NCI-H226 (cell line): ENCODE data around the gene SLC37A3.
"Not testable (repeated sequence)": the region's sequence is repeated elsewhere in the genome, so short reads cannot be mapped to it uniquely, and the experiment has no call there.

ENCODE experiments used
- DNase-seq: peaks from one replicate; pipeline ENCODE4 v3.0.0-alpha.2; 2015

The SLC37A3 gene

DNA sequence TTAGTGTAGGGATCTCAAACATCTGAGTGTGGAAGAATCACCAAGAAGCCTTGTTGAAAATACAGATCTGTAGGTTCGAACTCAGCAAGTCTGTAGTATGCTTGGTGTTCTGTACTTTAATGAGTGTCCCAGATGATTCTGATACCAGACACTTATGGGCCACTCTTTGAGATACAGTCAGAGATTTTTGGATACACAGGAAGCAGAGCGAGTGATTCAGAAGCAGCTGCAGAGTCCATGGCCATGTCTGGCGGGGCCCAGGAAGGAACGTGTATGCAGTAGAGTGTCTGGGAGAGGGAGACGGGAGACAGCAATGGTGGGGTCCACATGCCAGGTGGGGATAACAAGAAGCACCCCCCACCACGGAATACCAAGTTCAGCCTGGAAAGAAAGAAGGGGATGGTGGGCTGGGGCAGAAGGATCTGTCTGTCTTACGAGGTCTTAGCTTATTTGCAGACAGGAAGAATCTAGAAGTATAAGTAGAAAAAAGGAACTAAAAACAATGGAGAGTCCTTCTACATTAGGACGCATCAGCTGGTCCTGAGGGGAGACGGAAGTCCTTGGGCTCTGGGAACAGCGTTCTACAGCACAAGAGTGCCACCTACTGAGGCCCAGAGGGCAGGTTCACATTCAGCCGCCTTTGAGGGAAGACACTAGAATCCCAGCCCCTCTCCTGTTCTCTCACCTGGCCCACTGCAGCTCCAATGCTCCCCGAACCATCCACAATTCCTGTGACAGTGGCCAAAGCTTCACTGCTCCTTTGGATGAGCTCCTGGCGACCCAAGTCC lies 55.4 kb downstream of the SLC37A3 start:
- DNase-seq = no peak

DNA sequence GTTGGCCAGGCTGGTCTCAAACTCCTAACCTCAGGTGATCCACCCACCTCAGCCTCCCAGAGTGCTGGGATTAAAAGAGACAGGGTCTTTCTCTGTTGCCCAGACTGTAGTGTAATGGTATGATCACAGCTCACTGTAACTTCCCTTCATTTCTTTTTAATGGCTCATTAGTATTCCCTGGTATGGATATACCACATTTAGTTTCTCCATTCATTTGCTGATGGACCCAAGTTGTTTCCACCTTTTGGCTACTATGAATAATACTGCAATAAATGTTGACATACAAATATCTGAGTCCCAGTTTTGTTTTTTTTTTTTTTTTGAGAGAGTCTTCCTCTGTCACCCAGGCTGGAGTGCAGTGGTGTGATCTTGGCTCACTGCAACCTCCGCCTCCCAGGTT lies 59.4 kb downstream of the SLC37A3 start:
- DNase-seq = not testable (repeated sequence)

DNA sequence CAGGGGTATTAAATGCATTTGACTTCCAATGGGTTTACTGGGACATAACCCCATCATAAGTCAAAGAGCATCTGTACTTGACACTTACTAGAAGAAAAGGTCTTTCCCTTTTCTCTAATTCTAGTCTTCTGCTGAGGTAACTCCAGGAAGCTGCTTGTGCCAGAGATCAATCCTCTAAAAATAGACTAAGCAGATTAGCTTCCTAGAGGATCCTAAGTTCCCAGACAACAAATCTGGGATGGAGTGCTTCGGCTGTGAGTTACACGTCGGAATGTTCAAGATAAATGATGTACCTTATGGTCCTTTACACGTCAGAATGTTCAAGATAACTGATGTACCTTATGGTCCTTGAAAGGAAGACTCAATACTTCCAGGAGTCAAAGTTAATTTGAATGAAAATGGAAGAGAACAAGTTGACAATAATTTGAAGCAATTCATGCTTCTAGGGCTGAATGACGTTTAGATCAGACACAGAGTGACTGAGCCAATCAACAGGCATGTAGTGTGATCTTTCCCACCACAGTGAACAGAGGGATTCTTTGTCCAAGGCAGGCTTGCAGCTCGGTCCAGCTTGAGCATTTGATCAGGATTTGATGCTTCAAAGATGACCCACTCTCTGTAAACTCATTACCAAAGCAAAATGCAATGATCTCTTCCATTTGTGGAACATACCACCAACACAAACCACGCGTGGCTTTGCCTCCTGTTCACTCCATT lies 63.8 kb downstream of the SLC37A3 start:
- no peak for DNase-seq

DNA sequence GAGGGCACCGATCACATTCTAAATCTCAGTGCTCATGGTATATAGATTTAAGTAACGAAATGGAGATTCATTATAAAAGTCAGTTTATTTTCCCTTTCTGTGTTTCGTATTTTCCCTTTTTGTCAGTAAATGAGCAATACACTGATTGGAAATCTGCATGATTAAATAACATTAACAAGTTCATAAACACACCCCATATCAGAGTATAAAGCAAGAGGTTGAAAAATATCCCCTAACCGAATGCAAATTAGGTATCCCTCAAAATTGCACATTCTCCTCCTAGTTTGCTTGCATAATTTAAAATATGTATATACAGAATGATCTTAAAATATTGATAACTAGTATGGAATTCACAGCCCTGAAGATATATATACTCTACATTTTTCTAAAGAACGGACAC lies 64.6 kb downstream of the SLC37A3 start:
- DNase-seq = no peak

DNA sequence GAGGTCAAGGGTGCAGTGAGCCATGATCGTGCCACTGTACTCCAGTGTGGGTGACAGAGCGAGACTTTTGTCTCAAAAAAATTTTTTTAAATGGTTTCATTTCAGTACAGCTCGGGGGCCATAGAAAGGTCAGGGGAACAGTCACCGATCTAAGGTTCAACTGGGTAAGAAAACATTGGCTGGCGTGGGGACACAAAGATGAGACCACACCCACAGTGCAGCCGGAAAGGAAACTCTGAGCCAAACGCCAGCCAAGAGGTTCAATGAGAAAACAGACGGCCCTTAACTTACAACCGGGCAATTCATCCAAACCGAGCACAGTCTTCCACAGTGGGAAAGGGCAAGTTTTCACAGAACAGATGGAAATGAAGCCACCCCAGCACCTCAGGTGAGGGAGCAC lies 65.1 kb downstream of the SLC37A3 start:
- no peak for DNase-seq

DNA sequence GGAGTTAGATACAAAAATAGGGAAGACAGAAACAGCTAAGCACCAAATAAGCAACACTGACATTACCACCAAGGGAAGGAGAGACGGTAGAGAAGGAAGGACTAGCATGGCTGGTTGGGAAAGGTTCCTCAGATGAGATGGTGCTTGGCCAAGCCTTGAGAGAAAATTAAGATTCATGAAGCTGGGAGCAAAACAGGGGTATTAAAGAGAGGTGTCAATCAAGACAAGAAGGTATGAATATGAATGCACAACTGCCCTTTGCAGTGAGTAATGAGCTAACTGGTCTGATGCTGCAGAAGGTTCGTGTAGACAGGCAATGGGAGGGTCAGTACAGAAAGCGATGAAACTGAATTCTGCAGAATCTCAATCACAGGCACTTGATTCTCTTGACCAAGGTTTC lies 67.7 kb downstream of the SLC37A3 start:
- no peak for DNase-seq

DNA sequence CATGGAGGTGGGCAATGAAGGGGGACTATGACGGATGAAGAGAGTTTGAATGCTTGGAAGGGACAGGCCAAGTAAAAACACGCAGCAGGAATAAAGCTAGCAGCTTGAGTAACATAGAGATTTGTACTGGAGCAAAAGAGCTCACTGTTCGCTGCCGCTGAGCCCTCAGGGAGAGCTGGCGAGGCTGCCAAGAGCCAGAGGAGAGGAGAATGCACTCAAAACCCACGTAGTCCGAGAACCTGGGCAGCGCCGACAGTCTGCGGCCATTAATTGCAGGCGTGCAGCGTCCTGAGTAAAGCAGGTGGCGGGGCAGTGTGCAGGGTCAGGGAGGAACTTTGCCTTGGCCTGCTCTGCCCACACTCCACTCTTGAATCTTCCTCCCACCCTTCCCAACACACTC lies 68.2 kb downstream of the SLC37A3 start:
- no peak for DNase-seq

DNA sequence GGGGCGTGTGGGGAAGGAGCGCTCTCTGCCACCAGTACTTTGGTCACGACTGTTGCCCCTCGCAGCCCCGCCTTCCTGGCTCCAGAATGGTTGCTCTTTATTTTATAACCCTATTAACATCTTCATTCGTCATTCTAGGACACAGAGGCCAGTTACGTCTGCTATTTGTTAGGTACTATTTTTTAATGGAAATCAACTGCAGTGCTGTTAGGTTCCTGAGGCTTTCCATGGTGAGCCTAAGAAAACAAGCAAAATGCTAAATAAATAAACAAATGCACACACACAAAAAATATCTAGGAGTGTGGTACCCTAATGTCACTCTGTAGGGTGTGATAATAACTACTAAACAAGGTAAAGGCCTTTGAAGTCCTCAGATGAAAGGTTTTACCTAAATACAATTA lies 71.1 kb downstream of the SLC37A3 start:
- no peak for DNase-seq

DNA sequence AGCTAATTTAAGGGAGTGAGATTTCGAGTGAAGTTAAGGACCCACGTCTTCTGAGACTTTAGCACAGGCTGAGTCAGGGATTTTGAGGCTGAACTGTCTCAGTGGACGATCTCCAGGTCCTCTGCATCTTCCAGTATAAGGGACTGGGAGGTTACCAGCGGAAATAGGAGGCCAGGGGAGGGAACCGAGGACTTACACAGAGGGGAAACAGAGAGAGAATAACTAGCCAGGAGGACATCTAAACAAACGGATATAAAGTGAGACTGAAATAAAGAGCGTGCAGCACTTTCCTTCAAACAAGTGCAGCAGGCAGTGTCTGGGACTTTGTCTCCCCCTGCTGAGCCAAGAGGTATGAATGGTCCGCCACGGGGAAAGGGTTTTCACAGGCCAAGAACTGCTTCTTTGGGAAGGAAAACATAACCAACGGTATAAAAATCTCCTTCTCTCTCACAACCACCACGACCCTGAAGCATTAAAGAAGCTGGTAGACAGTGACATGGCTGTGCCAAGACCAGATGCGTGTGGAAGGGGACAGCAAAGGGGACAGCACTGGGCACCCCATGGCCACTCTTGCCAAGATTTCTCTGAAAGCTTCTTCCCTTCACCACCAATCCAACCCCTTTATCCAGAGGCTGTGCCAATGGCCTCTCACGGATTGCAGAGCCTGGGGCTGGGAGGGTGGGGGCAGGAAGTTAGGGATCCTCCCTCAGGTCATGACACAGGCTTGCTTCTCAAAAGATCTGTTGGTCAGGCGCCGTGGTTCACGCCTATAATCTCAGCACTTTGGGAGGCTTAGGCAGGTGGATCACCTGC lies 72.0 kb downstream of the SLC37A3 start:
- peak; percentile 30 for DNase-seq

DNA sequence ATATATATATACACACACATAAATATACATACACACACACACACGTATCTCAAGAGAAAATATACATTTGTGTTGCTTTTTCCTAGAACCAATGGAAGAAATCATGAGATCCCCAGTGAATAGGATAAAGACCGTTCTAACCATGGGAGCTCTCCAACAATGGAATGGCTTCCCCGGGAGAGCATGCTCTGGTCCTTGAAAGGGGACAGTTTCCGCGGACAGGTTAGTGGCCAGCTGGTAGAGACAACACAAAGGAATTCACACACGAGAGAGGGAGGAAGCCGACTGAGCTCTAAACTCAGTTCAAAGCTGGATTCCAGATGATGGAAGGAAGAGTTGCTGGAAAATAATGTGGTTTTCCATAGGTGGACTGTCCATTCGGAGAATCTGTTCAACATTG lies 72.7 kb downstream of the SLC37A3 start:
- DNase-seq = no peak

DNA sequence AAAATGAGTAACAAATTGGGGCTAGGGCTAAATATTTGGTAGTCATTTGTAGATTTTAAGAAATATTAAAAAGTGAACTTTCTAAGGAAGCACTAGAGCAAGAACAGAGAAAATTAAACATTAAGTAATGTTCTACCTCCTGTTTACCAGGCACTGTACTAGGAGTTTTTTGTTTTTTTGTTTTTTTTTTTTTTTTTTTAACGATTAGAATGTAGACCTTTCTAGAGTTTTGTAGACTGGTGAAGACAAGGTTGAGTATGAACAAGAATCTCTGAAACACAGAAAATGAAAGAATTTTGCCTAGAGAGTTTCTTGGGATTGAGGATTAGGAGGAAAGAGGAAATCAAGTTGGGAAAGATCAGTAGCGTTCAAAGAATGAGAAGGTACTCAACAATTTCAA lies 73.6 kb downstream of the SLC37A3 start:
- no peak for DNase-seq

DNA sequence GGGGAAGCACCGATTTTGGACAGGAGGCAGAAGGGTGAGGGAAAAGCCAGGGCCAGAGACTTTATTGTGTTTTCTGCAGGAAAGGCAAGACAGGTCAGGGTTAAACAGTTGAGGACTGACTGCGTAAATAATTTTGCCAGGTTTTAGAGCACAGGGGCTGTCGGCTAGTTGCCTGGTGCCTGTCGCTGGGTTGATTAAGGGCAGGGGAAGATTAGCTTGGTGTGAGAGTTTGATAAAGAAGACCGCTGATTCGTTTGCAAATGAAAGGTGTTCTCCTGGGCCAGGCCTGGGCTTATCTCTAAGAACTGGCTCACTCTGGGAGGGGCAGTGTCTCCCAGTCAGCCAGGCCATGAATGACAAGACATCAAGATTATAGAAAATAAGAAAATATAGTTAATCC lies 75.6 kb downstream of the SLC37A3 start:
- no peak for DNase-seq

DNA sequence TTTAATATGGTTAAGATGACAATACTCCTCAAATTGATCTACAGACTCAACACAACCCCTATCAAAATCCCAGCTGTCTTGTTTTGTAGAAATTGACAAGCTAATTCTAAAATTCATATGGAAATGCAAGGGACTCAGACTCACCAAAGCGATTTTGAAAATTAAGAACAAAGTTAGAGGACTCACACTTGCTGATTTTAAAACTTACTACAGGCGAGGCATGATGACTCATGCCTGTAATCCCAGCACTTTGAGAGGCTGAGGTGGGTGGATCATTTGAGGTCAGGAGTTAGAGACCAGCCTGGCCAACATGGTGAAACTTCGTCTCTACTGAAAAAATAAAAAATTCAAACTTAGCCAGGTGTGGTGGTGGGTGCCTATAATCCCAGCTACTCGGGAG lies 78.3 kb downstream of the SLC37A3 start:
- not testable (repeated sequence) for DNase-seq

DNA sequence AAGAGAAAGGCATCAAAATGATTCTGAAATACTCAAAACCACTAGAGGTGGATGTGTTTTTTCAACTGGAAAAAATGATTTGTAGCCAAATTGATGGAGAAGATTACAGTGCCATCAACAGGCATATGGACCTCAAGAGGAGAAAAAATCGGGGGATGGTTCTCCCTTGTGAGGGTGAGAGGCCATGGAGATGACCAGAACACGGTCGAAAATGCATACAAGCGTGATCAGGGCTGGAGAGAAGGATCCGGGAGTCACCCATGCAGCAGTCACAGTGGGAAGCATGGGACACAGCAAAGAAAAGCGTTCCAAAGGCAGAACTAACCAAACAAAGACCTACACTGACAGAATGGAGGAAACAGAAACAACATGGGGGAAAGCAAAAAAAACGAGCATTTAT lies 80.3 kb downstream of the SLC37A3 start:
- DNase-seq = no peak

DNA sequence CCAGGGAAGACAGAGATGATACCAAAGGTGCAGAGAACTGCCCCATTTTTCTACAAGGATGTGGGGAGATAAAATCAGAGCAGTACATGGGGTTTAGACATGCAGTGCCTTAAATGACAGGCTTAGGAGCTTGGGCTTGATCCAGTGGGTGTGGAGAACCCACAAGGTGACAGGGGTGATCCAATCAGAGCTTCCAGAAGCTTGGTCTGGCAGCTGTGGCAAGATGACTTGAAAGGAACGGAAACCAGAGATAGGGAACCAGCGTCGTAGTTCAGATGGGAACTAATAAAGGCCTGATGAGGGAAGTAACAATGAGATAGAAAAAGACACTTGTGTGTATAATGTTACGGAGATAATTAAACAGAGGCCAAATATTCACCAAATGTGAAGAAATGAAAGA lies 80.7 kb downstream of the SLC37A3 start:
- no peak for DNase-seq

DNA sequence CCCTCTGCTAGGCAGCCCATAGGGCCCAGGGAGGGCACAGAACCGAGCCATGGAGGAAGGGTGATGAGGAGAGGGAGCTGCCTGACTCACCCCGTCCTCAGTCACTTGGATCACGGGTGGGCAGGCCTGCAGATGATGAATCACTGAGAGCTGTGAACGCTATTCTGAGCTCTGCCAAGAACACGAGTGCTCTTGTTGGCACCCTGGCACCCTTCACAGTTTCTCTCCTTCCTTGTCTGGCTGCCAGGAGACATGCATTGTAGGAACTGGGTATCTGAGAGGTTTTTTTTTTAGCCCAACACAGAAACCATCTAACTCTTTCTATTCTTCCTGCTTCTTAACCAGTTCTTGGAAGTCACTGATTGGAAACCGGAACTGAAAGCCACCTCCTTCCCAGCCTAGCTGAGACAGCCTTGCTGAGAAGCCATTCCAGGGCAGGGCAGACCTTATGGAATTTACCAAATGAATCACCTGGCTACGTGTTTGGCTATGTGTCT lies 82.1 kb downstream of the SLC37A3 start:
- peak; percentile 83 for DNase-seq

DNA sequence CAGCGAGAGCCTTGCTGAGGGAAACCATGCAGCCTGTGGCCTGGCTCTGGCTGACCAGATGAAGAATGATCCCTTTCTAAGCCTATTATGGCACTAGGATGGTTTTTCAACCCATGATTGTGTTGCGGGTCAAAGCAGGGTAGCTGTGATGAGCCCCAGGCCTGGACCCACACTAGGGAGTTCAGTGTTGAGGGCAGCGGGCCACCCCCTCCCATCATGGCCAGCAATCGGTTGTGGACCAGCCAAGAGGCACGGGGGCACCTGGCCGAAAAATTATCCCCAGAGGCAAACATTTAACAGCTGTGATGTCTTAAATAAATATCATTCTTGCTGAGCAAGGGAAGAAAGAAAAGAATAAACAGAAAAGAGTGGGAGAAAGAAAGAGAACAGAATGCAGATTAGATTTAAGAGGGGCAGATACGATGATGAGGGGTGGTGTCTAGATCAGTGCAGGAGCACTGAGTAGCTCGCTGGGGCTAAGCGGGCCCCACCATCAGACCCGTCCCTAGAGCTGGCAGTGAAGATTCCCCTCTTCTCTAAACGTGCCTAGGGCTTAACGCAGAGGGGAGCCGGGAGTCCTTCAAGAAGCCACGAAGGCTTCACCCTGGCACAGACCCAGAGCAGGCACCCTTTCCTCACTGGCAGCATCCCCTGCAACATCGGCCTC lies 82.7 kb downstream of the SLC37A3 start:
- no peak for DNase-seq

DNA sequence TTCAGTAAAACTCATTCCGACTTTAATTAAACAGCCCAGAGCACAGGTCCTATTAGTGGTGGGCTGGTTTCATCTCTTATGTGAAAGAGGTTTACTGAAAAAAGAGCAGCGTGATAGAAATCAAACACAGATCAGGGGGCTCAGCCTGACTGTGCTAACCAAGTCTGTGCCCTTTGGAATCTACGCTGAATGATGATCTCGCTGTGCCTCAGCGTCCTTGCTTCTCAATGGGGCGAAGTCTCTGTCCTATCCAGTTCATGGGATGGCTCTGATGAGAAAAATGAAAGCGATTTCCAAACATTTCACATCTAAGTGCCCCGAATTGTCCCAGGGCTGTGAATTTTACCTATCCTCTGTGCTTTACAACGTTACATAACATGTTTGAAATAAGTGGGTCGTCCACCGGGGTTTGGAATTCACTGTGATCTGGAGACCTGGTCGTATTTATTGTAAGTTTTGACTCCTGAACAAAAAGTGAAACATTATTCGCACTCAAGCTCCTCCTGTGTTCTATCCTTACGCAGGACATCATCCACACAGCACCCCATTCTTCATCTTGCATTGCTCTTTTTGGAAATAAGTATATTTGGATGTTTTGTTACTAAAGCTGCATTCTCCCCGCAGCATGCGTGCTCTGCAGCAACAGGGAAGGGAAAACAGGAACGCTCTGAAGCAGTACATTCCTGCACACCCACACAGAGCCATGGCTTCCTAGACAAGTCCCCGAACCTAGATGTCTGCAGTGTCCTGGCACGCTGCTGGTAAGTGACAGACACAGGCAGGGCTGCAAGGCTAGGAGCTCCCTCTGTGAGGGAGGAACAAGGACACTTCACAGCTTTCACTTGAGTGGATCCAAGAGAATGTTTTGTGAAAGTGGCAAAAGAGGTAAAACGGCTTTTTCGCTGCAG lies 83.5 kb downstream of the SLC37A3 start:
- DNase-seq = no peak

DNA sequence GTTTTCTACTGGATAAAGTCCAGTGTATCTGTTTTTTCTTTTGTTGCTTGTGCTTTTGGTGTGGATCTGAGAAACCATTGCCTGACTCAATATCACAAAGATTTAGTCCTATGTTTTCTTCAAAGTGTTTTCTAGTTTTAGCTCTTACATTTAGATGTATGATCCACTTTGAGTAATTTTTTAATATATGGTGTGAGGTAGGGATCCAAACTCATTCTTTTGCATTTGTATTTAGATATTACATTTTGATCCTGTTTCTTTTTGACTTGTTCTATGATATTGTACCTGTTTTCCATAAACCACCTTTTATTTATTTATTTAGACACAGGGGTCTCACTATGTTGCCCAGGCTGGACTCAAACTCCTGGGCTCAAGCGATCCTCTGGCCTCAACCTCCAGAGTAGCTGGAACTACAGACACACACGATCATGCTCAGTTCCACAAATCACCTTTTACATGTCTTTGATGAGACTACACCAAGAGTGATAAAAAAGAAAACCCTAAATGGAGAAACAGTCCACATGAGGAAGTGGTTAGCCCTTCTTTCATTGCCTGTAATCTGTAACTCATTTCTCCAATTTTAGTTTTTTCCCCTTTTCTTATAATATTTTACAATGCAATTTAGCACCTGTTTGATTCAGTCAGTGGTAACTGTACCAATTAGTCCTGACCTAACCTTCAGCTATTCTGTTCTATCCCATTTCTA lies 86.0 kb downstream of the SLC37A3 start:
- DNase-seq = no peak

DNA sequence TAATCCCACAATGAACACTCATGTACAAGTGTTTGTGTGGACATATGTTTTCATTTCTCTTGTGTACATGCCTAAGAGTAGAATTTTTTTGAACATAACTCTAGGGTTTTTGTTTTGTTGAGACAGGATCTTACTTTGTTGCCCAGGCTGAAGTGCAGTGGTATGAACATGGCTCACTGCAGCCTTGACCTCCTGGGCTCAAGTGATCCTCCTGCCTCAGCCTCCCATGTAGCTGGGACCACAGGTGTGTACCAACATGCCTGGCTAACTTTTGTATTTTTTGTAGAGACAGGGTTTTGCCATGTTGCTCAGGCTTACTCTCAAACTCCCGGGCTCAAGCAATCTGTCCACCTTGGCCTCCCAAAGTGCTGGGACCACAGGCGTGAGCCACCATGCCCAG lies 87.2 kb downstream of the SLC37A3 start:
- not testable (repeated sequence) for DNase-seq

DNA sequence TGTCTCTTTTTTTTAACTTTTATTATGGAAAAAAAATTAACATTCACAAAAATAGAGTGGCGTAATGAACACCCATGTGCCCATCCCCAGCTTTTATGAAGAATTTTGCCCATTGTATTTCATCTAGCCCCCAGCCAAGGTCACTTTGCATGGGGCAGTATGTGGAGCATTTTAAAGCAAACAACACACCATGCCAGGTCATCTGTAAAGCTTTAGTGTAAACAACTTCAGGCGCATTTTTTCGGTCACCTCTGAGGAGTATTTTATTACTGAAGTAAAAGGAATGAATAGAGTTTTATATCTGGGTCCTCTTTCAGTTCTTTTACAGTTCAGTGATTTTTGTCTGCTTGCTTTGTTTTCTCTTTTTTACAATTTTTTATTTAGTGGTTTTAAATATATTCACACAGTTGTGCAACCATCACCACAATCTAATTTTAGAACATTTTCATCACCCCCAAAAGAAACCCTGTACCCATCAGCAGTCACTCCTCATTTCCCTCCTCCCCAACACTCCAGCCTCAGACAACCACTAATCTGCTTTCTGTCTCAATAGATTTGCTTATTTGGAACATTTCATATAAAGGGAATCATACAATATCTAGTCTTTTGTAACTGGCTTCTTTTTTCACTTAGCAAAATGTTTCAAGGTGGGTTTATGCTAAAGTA lies 87.9 kb downstream of the SLC37A3 start:
- no peak for DNase-seq
